GM12892 (cell line): ENCODE measurements around the gene KCNIP1.

Experiments
- DNase-seq: peaks from one replicate; pipeline ENCODE4 v3.0.0; 2011; ENCODE audit not compliant: insufficient read length
- FAIRE-seq: peaks from 2 replicates; lab custom pipeline; 2011; peaks lifted over from hg19 to GRCh38; lab: Jason Lieb, UNC
- POLR2A ChIP-seq: IDR thresholded peaks from 2 replicates; pipeline ENCODE4 v1.6.1; 2011; ENCODE audit warnings: low read depth, low read length, control low read depth
- POLR2AphosphoS5 ChIP-seq: IDR thresholded peaks from 2 replicates; pipeline ENCODE4 v1.6.1; 2011; ENCODE audit warnings: low read depth, low read length, control low read depth
- TAF1 ChIP-seq: IDR thresholded peaks from 2 replicates; pipeline ENCODE4 v1.6.1; 2011; ENCODE audit warnings: low read depth, mild to moderate bottlenecking, control low read depth, low read length, borderline replicate concordance

KCNIP1 gene

DNA sequence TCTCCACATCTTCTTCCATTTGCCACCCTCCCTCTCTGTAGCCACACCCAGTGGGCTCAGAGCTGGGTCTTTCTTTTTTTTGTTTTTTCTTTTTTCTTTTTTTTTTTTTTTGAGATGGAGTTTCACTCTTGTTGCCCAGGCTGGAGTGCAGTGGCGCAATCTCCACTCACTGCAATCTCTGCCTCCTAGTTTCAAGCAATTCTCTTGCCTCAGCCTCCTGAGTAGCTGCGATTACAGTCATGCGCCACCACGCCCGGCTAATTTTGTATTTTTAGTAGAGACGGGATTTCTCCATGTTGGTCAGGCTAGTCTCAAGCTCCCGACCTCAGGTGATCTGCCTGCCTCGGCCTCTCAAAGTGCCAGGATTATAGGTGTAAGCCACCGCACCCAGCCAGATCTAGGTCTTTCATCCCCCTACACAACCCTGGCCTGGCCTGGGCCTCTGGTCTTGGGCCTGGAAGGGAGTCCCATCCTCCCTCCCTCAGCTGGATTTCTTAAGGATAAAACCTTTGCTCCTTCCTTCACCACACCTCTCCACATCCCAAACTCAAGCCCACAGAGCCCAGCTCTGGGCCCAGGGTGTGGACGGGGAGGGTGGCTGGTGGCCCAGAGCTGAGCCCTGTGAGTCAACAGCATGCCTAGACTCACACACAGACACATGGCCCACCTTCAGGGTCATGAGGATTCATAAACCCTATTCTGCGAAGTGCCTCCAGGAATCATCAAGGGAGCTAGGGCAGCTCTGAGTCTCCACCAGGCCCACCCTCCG, 18.8 kb upstream of the KCNIP1 start:
- DNase-seq = no peak
- FAIRE-seq = no peak
- TF ChIP-seq POLR2A = no peak
- TF ChIP-seq POLR2AphosphoS5 = no peak
- TF ChIP-seq TAF1 = no peak

- TF ChIP-seq POLR2AphosphoS5 (no peak), TAF1 (no peak), POLR2A (no peak)
- DNase-seq = no peak
- no peak for FAIRE-seq
Measured at GRCh38 chr5:170485616-170485911, 18.3 kb upstream of the KCNIP1 start.

DNA sequence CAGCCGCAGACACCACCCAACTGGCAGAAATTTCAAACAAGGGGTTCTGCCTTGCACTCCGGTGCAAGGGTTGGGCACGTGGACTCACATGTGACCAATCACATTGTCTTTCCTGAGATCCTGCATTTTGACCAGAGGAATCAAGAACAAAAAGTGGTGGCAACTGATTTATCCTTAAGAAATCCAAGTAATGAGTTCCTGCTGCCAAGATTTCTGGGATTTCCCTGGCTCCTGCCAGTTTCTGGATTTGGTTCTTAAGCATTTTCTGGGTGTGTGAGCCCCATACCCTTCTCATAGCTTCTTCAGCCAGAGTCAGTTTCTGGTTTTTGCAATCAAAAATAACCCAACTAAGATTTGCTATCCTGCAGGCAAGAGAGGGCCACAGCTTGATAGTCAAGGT, 17.4 kb upstream of the KCNIP1 start:
- no peak for TF ChIP-seq POLR2AphosphoS5
- no peak for TF ChIP-seq TAF1
- no peak for TF ChIP-seq POLR2A
- DNase-seq (no peak), FAIRE-seq (no peak)

DNA sequence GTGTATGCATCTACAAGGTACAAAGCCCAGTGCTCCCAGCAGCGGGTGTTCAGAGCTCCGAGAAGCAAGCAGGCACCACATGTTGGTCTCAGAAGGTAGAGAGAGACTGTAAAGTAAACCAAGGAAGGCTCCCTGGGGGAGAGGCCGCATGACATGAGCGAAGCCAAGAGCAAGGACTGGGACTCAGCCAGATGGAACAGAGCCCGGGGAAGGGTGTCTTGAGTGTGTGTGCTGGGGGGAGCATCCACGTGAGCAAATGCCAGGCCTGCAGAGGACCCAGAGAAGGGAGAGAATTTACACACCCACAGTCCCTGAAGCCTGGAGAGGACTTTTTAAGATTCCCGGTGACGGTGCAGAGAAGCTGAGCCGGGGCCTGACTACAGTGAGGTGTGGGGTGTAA, 15.2 kb upstream of the KCNIP1 start:
- TF ChIP-seq POLR2A (no peak), TAF1 (no peak), POLR2AphosphoS5 (no peak)
- FAIRE-seq = no peak
- no peak for DNase-seq

GRCh38 chr5:170489199-170489598, 14.6 kb upstream of the KCNIP1 start:
- FAIRE-seq = no peak
- DNase-seq = no peak
- TF ChIP-seq POLR2A (no peak), POLR2AphosphoS5 (no peak)

GRCh38 chr5:170490381-170490780, 13.4 kb upstream of the KCNIP1 start:
- no peak for FAIRE-seq
- TF ChIP-seq POLR2AphosphoS5 (no peak), POLR2A (no peak), TAF1 (no peak)
- DNase-seq = no peak

- no peak for FAIRE-seq
- DNase-seq = no peak
- no peak for TF ChIP-seq POLR2AphosphoS5
Measured at GRCh38 chr5:170491479-170491878, 12.3 kb upstream of the KCNIP1 start.

- DNase-seq (no peak), FAIRE-seq (no peak)
- no peak for TF ChIP-seq POLR2A
- no peak for TF ChIP-seq TAF1
- no peak for TF ChIP-seq POLR2AphosphoS5
Measured at GRCh38 chr5:170493028-170493820, 10.6 kb upstream of the KCNIP1 start.

DNA sequence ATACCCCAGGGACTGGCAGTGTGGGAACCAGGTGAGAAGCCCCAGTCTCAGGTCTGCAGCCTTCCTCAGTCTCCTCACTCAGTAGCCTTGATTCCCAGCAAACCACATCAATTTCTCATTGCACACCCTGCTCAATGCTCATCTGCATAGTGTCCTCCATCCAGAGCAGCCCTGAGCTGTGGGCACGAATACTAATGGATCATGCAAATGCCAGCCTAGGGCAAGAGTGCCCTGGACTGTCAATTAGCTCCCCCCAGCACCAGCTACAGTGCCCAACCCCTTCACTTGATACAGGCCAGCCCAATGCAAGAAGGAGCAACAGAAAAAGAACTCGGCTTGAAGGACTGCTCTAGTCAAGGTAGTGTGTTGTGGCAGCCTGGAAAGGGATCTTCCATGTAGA, 9.8 kb upstream of the KCNIP1 start:
- DNase-seq (no peak), FAIRE-seq (no peak)
- no peak for TF ChIP-seq POLR2A
- TF ChIP-seq TAF1 = no peak
- no peak for TF ChIP-seq POLR2AphosphoS5

- DNase-seq (no peak), FAIRE-seq (no peak)
- TF ChIP-seq POLR2AphosphoS5 (no peak), TAF1 (no peak), POLR2A (no peak)
Measured at GRCh38 chr5:170495825-170496661, 7.8 kb upstream of the KCNIP1 start.

GRCh38 chr5:170496662-170497028, 7.2 kb upstream of the KCNIP1 start:
- TF ChIP-seq TAF1 (no peak), POLR2A (no peak), POLR2AphosphoS5 (no peak)
- FAIRE-seq (no peak), DNase-seq (no peak)
